Cardiac muscle cell (in vitro differentiated cells and primary cell): ENCODE results near the gene TMEM52B. TPM values are rescaled to one million over a fixed set of nuclear protein-coding genes. Genes with fewer than 3 reads are reported as not detected.
"Not testable (repeated sequence)": the region's sequence is repeated elsewhere in the genome, so short reads cannot be mapped to it uniquely, and the experiment has no call there.

ENCODE experiments used
- DNase-seq, 2 donors: peaks; one replicate each; pipeline versions ENCODE4 v3.0.0 to v3.0.0-alpha.2; 2010 to 2017; ENCODE audit warnings: low read depth in 1 of 2, low spot score in 1 of 2
- H3K27ac ChIP-seq: fragments of 200-600 bp; sonication (generic); 2 replicates; pipeline ENCODE4 v1.5.1; 2016
- H3K27me3 ChIP-seq: fragments of 200-600 bp; sonication (generic); 2 replicates; pipeline ENCODE4 v1.6.0; 2016; ENCODE audit warnings: control low read depth
- H3K36me3 ChIP-seq: fragments of 200-600 bp; sonication (generic); 2 replicates; pipeline ENCODE4 v1.5.1; 2016; ENCODE audit warnings: control low read depth
- H3K4me1 ChIP-seq: fragments of 200-600 bp; sonication (generic); 2 replicates; pipeline ENCODE4 v1.8.1; 2017; ENCODE audit warnings: low read depth, mild to moderate bottlenecking, mixed run types
- H3K4me3 ChIP-seq: fragments of 200-600 bp; sonication (generic); 2 replicates; pipeline ENCODE4 v1.5.1; 2016; ENCODE audit warnings: mild to moderate bottlenecking
- H3K9me3 ChIP-seq: fragments of 200-600 bp; sonication (generic); 2 replicates; pipeline ENCODE4 v1.5.1; 2017; ENCODE audit warnings: low read depth, mild to moderate bottlenecking, control low read depth
- polyA plus RNA-seq: library from polyadenylated mRNA; unstranded; fragments of >200 nt; fragmentation: Nextera tagmentation; extraction: Ambion mirVana; gene quantifications from 2 replicates; pipeline ENCODE4 v1.2.1, GENCODE V29; 2016
- total RNA-seq: library from RNA; depleted of rRNA; stranded (reverse); fragments of >200 nt; gene quantifications from 2 replicates; pipeline ENCODE4 v1.2.3, GENCODE V29; 2016
- TF ChIP-seq, protein P1 (sequence below): IDR thresholded peaks from 2 replicates; pipeline ENCODE4 v1.5.1; 2012; ENCODE audit warnings: low read depth, mild to moderate bottlenecking, low read length

Gene TMEM52B
- total and polyA plus RNA-seq, 2 experiments from 2014 or later: not detected

- no peak overlapping the region for H3K27ac ChIP-seq
- H3K9me3 ChIP-seq: no peaks in the 10 kb centered on the region
- H3K27me3 ChIP-seq: no peaks in the 10 kb centered on the region
- no peak overlapping the region for H3K4me3 ChIP-seq
- DNase-seq: peak in 1 of 2 donors; percentile 66
- TF ChIP-seq, protein P1, sequence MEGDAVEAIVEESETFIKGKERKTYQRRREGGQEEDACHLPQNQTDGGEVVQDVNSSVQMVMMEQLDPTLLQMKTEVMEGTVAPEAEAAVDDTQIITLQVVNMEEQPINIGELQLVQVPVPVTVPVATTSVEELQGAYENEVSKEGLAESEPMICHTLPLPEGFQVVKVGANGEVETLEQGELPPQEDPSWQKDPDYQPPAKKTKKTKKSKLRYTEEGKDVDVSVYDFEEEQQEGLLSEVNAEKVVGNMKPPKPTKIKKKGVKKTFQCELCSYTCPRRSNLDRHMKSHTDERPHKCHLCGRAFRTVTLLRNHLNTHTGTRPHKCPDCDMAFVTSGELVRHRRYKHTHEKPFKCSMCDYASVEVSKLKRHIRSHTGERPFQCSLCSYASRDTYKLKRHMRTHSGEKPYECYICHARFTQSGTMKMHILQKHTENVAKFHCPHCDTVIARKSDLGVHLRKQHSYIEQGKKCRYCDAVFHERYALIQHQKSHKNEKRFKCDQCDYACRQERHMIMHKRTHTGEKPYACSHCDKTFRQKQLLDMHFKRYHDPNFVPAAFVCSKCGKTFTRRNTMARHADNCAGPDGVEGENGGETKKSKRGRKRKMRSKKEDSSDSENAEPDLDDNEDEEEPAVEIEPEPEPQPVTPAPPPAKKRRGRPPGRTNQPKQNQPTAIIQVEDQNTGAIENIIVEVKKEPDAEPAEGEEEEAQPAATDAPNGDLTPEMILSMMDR: no peak
- H3K36me3 ChIP-seq: no peaks in the 10 kb centered on the region
- no peaks in the 10 kb centered on the region for H3K4me1 ChIP-seq
Observed at GRCh38 chr12:10182354-10183049, 3.7 kb downstream of the TMEM52B start.

GRCh38 chr12:10184261-10184843 is 5.5 kb downstream of the TMEM52B start:
- TF ChIP-seq, protein P1: no peak
- Histone ChIP-seq H3K27me3 (no peaks in the 10 kb centered on the region), H3K4me3 (no peak overlapping the region), H3K36me3 (no peaks in the 10 kb centered on the region), H3K9me3 (no peaks in the 10 kb centered on the region), H3K4me1 (no peaks in the 10 kb centered on the region), H3K27ac (no peak overlapping the region)
- DNase-seq: peak in 1 of 2 donors; percentile 69

GRCh38 chr12:10186299-10186698 is 7.5 kb downstream of the TMEM52B start:
- Histone ChIP-seq H3K27ac (no peak overlapping the region), H3K9me3 (no peaks in the 10 kb centered on the region), H3K36me3 (no peaks in the 10 kb centered on the region), H3K4me1 (no peaks in the 10 kb centered on the region), H3K27me3 (no peaks in the 10 kb centered on the region), H3K4me3 (no peak overlapping the region)
- TF ChIP-seq, protein P1: no peak
- DNase-seq: no peak

DNA sequence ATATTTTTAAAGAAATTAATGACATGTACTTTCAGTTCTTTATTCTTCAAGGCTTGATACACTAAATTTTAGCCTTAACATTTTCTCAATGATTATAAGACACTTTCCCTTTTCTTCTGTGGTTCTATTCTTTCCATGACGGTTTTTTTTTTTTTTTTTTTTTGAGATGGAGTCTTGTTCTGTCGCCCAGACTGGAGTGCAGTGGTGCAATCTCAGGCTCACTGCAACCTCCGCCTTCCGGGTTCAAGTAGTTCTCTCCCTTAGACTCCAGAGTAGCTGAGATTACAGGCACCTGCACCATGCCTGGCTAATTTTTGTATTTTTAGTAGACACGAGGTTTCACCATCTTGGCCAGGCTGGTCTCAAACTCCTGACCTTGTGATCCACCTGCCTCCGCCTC is 8.1 kb downstream of the TMEM52B start:
- DNase-seq, H3K27ac ChIP-seq, H3K36me3 ChIP-seq, H3K27me3 ChIP-seq, H3K4me1 ChIP-seq, H3K4me3 ChIP-seq, H3K9me3 ChIP-seq: not testable (repeated sequence)

DNA sequence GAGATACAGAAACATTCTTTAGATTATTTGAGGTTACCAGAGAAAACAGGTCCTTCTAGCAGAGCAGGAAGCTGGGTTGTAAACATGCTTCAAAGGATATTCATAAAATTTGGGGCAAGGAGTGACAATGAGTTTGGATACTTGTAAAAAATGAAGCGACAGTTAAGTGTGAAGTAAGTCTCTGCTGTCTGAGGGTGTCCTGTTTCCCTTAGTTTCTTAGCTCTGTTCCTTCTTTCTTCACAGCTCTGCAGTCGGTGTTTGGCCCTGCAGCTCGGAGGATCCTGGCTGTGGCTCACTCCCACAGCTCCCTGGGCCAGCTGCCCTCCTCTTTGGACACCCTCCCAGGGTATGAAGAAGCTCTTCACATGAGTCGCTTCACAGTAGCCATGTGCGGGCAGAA is 10.8 kb downstream of the TMEM52B start:
- H3K4me1 ChIP-seq: no peaks in the 10 kb centered on the region
- H3K27me3 ChIP-seq: no peaks in the 10 kb centered on the region
- no peak overlapping the region for H3K4me3 ChIP-seq
- peak in 1 of 2 donors; percentile 47 for DNase-seq
- H3K36me3 ChIP-seq: no peaks in the 10 kb centered on the region
- no peak overlapping the region for H3K27ac ChIP-seq
- no peaks in the 10 kb centered on the region for H3K9me3 ChIP-seq
- TF ChIP-seq, protein P1: no peak
